GM12878 (cell line): Measurements from ENCODE around the gene JMY.
A peak's percentile ranks its signal among the peaks of the same experiment; 100 is the strongest.

Source experiments
- CTCF ChIP-seq, 3 experiments: IDR thresholded peaks in 2 of 3; conservative IDR thresholded peaks in 1 of 3; 2 replicates each; pipeline ENCODE4 v1.5.1; 2011; ENCODE audit warnings: low read depth in 3 of 3, low read length in 3 of 3, mild to moderate bottlenecking in 3 of 3, control low read depth in 2 of 3, moderate library complexity in 2 of 3, inconsistent platforms in 1 of 3, mixed read lengths in 1 of 3; ENCODE audit not compliant: control insufficient read depth in 2 of 3, insufficient read depth in 1 of 3; ENCODE audit errors: extremely low read depth in 1 of 3
- PBX3 ChIP-seq: IDR thresholded peaks from 2 replicates; pipeline ENCODE4 v1.6.1; 2011; ENCODE audit warnings: mild to moderate bottlenecking, low read depth, low read length, moderate library complexity; ENCODE audit not compliant: insufficient replicate concordance
- POLR2A ChIP-seq: IDR thresholded peaks from 2 replicates; pipeline ENCODE4 v1.6.1; 2011; ENCODE audit warnings: low read depth, mild to moderate bottlenecking, low read length
- RCOR1 ChIP-seq: conservative IDR thresholded peaks from 2 replicates; pipeline ENCODE4 v1.6.1; 2012; ENCODE audit warnings: low read depth, low read length, improper control_type of control experiment
- ZNF274 ChIP-seq: IDR thresholded peaks from one replicate; pipeline ENCODE4 v1.8.0; 2011; ENCODE audit not compliant: insufficient read length, insufficient read depth

- TF ChIP-seq POLR2A = no peak
- TF ChIP-seq ZNF274 = no peak
- peak; percentile 54 to 60 (median 58); a peak in 5 of 6 replicates for TF ChIP-seq CTCF (IDR thresholded peaks at IDR 0.05 in 2 of 3, conservative IDR thresholded peaks at IDR 0.05 in 1 of 3; ENCODE audit: control insufficient read depth in 2 of 3, extremely low read depth in 1 of 3, insufficient read depth in 1 of 3, low read depth in 3 of 3, low read length in 3 of 3)
- no peak for TF ChIP-seq RCOR1
- no peak for TF ChIP-seq PBX3
Observed at GRCh38 chr5:79200573-79201183, 35.3 kb upstream of the JMY start.
